Kidney epithelial cell (primary cell): ENCODE results near the gene SAFB2. TPM values are rescaled to one million over a fixed set of nuclear protein-coding genes. Genes with fewer than 3 reads are reported as not detected.

Experiments
- DNase-seq: peaks from one replicate; pipeline ENCODE4 v3.0.0-alpha.2; 2010; ENCODE audit warnings: low read depth
- H3K27me3 ChIP-seq: 2 replicates; pipeline ENCODE4 v1.6.0; 2011; ENCODE audit warnings: low read length; ENCODE audit not compliant: control insufficient read depth, insufficient read depth
- H3K36me3 ChIP-seq: 2 replicates; pipeline ENCODE4 v1.5.1; 2011; ENCODE audit warnings: low read length; ENCODE audit not compliant: control insufficient read depth, insufficient read depth
- H3K4me3 ChIP-seq: 2 replicates; pipeline ENCODE4 v1.5.1; 2011; ENCODE audit warnings: low read depth, mild to moderate bottlenecking, control low read depth, low read length
- total RNA-seq: library from RNA; depleted of rRNA; stranded (reverse); fragments of >200 nt; gene quantifications from 2 replicates; pipeline ENCODE4 v1.2.3, GENCODE V29; 2015
- TF ChIP-seq, protein P1 (sequence below): IDR thresholded peaks from 2 replicates; pipeline ENCODE4 v1.5.1; 2011; ENCODE audit warnings: mild to moderate bottlenecking, moderate library complexity, low read length, control low read depth, inconsistent platforms; ENCODE audit not compliant: insufficient read depth, poor library complexity, severe bottlenecking

SAFB2 gene
- total RNA-seq, 1 donor from 2014 or later, result 23.8 TPM

DNA sequence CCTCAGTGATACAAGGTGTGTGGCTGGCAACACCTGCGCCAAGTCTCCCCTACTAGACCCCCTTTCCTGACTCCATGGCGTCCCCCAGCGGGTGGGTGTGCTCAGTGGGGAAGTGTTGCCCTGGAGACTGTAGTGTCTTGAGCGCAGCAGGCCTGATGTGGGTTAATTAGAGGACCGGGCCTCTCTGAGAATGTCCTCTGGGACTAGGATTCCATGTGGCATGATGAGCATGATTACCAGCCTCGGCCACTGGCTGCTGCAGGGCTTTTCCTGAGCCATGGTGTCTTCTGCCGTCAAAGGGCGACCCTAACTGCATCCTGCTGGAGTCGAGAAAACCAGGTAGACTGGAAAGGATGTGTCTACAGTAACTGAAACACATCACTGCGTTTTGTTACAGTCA is 29.7 kb upstream of the SAFB2 start:
- no peaks in the 10 kb centered on the region for H3K27me3 ChIP-seq
- TF ChIP-seq, protein P1, sequence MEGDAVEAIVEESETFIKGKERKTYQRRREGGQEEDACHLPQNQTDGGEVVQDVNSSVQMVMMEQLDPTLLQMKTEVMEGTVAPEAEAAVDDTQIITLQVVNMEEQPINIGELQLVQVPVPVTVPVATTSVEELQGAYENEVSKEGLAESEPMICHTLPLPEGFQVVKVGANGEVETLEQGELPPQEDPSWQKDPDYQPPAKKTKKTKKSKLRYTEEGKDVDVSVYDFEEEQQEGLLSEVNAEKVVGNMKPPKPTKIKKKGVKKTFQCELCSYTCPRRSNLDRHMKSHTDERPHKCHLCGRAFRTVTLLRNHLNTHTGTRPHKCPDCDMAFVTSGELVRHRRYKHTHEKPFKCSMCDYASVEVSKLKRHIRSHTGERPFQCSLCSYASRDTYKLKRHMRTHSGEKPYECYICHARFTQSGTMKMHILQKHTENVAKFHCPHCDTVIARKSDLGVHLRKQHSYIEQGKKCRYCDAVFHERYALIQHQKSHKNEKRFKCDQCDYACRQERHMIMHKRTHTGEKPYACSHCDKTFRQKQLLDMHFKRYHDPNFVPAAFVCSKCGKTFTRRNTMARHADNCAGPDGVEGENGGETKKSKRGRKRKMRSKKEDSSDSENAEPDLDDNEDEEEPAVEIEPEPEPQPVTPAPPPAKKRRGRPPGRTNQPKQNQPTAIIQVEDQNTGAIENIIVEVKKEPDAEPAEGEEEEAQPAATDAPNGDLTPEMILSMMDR, result no peak
- no peak for DNase-seq
- no peaks in the 10 kb centered on the region for H3K36me3 ChIP-seq
- no peak overlapping the region for H3K4me3 ChIP-seq

GRCh38 chr19:5651361-5651760 is 28.8 kb upstream of the SAFB2 start:
- Histone ChIP-seq H3K27me3 (no peaks in the 10 kb centered on the region), H3K4me3 (no peak overlapping the region), H3K36me3 (peaks cover 3% of the 10 kb centered on the region)
- TF ChIP-seq, protein P1, result no peak
- no peak for DNase-seq

GRCh38 chr19:5648464-5648863 is 25.9 kb upstream of the SAFB2 start:
- Histone ChIP-seq H3K27me3 (no peaks in the 10 kb centered on the region), H3K4me3 (no peak overlapping the region), H3K36me3 (peaks cover 3% of the 10 kb centered on the region)
- TF ChIP-seq, protein P1, result no peak
- DNase-seq, result no peak

- H3K4me3 ChIP-seq, result no peak overlapping the region
- peaks cover 3% of the 10 kb centered on the region for H3K36me3 ChIP-seq
- H3K27me3 ChIP-seq, result no peaks in the 10 kb centered on the region
- no peak for DNase-seq
- TF ChIP-seq, protein P1, result no peak
These were observed 24.1 kb upstream of the SAFB2 start for GRCh38 chr19:5646703-5647102.

GRCh38 chr19:5645409-5645808 is 22.8 kb upstream of the SAFB2 start:
- TF ChIP-seq, protein P1, result no peak
- Histone ChIP-seq H3K27me3 (no peaks in the 10 kb centered on the region), H3K36me3 (peaks cover 3% of the 10 kb centered on the region), H3K4me3 (no peak overlapping the region)
- no peak for DNase-seq

GRCh38 chr19:5644037-5644436 is 21.5 kb upstream of the SAFB2 start:
- TF ChIP-seq, protein P1, result no peak
- DNase-seq, result no peak
- Histone ChIP-seq H3K36me3 (peaks cover 3% of the 10 kb centered on the region), H3K27me3 (no peaks in the 10 kb centered on the region), H3K4me3 (no peak overlapping the region)
